Neural progenitor cell (in vitro differentiated cells): ENCODE data around the gene BRSK2. TPM values are rescaled to one million over a fixed set of nuclear protein-coding genes. Genes with fewer than 3 reads are reported as not detected.
"Not testable (repeated sequence)": the region's sequence is repeated elsewhere in the genome, so short reads cannot be mapped to it uniquely, and the experiment has no call there.

Experiments
- DNase-seq: peaks from one replicate; pipeline ENCODE4 v3.0.0-alpha.2; 2016; ENCODE audit warnings: low spot score
- H2AFZ ChIP-seq: fragments of 200-600 bp; sonication (generic); replicated peaks from 2 replicates; pipeline ENCODE4 v1.6.1; 2016; ENCODE audit warnings: antibody characterized with exemption
- H3F3A ChIP-seq: fragments of 200-600 bp; sonication (generic); 2 replicates; pipeline ENCODE4 v1.6.1; 2016; ENCODE audit warnings: antibody characterized with exemption, low read depth
- H3K27ac ChIP-seq: fragments of 200-600 bp; sonication (generic); 2 replicates; pipeline ENCODE4 v1.5.1; 2016; ENCODE audit warnings: mild to moderate bottlenecking
- H3K27me3 ChIP-seq: fragments of 200-600 bp; sonication (generic); 2 replicates; pipeline ENCODE4 v1.6.1; 2016; ENCODE audit warnings: mild to moderate bottlenecking, moderate library complexity
- H3K36me3 ChIP-seq: fragments of 200-600 bp; sonication (generic); 2 replicates; pipeline ENCODE4 v1.5.1; 2016
- H3K4me1 ChIP-seq: fragments of 200-600 bp; sonication (generic); 2 replicates; pipeline ENCODE4 v1.6.1; 2016; ENCODE audit warnings: mixed run types
- H3K4me2 ChIP-seq: fragments of 200-600 bp; sonication (generic); 2 replicates; pipeline ENCODE4 v1.6.1; 2016
- H3K4me3 ChIP-seq: fragments of 200-600 bp; sonication (generic); 2 replicates; pipeline ENCODE4 v1.5.1; 2016
- H3K79me2 ChIP-seq: fragments of 200-600 bp; sonication (generic); 2 replicates; pipeline ENCODE4 v1.6.1; 2016; ENCODE audit warnings: low read depth
- H3K9ac ChIP-seq: fragments of 200-600 bp; sonication (generic); 2 replicates; pipeline ENCODE4 v1.6.1; 2016
- H3K9me3 ChIP-seq: fragments of 200-600 bp; sonication (generic); 2 replicates; pipeline ENCODE4 v1.5.1; 2016; ENCODE audit warnings: low read depth
- H4K20me1 ChIP-seq: fragments of 200-600 bp; sonication (generic); 2 replicates; pipeline ENCODE4 v1.6.1; 2016; ENCODE audit warnings: low read depth
- H3K27ac Mint-ChIP-seq: 3 replicates; pipeline ENCODE4 v1.8.0; 2021; ENCODE audit warnings: mixed read lengths
- H3K27me3 Mint-ChIP-seq: 2 replicates; pipeline ENCODE4 v1.8.0; 2022; ENCODE audit warnings: low read depth, mild to moderate bottlenecking, inconsistent platforms, moderate library complexity, mixed read lengths; ENCODE audit not compliant: insufficient read depth
- H3K36me3 Mint-ChIP-seq: 3 replicates; pipeline ENCODE4 v1.8.0; 2021; ENCODE audit warnings: mixed read lengths
- H3K4me1 Mint-ChIP-seq: 3 replicates; pipeline ENCODE4 v1.8.0; 2021; ENCODE audit warnings: mixed read lengths
- H3K4me3 Mint-ChIP-seq: 3 replicates; pipeline ENCODE4 v1.8.0; 2021; ENCODE audit warnings: mild to moderate bottlenecking, moderate library complexity, mixed read lengths
- H3K9me3 Mint-ChIP-seq: 3 replicates; pipeline ENCODE4 v1.8.0; 2020; ENCODE audit warnings: mixed read lengths
- CTCF ChIP-seq: fragments of 200-600 bp; sonication (generic); IDR thresholded peaks from 2 replicates; pipeline ENCODE4 v1.5.1; 2017; ENCODE audit warnings: antibody characterized with exemption, mild to moderate bottlenecking
- EZH2 ChIP-seq: fragments of 200-600 bp; sonication (generic); IDR thresholded peaks from 2 replicates; pipeline ENCODE4 v1.6.1; 2017; ENCODE audit warnings: antibody characterized with exemption, mild to moderate bottlenecking, moderate library complexity
- EZH2phosphoT487 ChIP-seq: fragments of 200-600 bp; sonication (generic); IDR thresholded peaks from 2 replicates; pipeline ENCODE4 v1.6.1; 2017; ENCODE audit warnings: antibody characterized with exemption
- total RNA-seq: library from RNA; depleted of rRNA; stranded (reverse); fragments of >200 nt; gene quantifications from 2 replicates; pipeline ENCODE4 v1.2.3, GENCODE V29; 2015; ENCODE audit warnings: low replicate concordance

The BRSK2 gene
- total RNA-seq, 1 donor from 2014 or later = 8.2 TPM

- H2AFZ ChIP-seq = no peak overlapping the region
- Mint-ChIP-seq H3K27me3 (peaks cover 17% of the 10 kb centered on the region), H3K4me3 (no peak overlapping the region), H3K9me3 (no peaks in the 10 kb centered on the region), H3K4me1 (peaks cover 21% of the 10 kb centered on the region), H3K27ac (peak overlapping the region; percentile 4), H3K36me3 (no peaks in the 10 kb centered on the region)
- H3K79me2 ChIP-seq = no peaks in the 10 kb centered on the region
- no peaks in the 10 kb centered on the region for H4K20me1 ChIP-seq
- DNase-seq = no peak
- no peak for TF ChIP-seq EZH2
- no peak for TF ChIP-seq EZH2phosphoT487
- TF ChIP-seq CTCF = no peak
- H3K4me2 ChIP-seq = no peak overlapping the region
- no peaks in the 10 kb centered on the region for H3K36me3 ChIP-seq
- H3K4me3 ChIP-seq = no peak overlapping the region
- H3F3A ChIP-seq = peaks cover 6% of the 10 kb centered on the region
- H3K9me3 ChIP-seq = no peaks in the 10 kb centered on the region
- H3K27ac ChIP-seq = no peak overlapping the region
- H3K27me3 ChIP-seq = no peaks in the 10 kb centered on the region
- H3K4me1 ChIP-seq = no peaks in the 10 kb centered on the region
- H3K9ac ChIP-seq = no peak overlapping the region
Measured at GRCh38 chr11:1356478-1356960, 33.2 kb upstream of the BRSK2 start.

- Histone ChIP-seq H3K27ac (no peak overlapping the region), H2AFZ (no peak overlapping the region), H3K4me2 (no peak overlapping the region), H3K9me3 (no peaks in the 10 kb centered on the region), H3K4me3 (no peak overlapping the region), H3K79me2 (no peaks in the 10 kb centered on the region), H3K36me3 (no peaks in the 10 kb centered on the region), H4K20me1 (no peaks in the 10 kb centered on the region), H3K27me3 (no peaks in the 10 kb centered on the region), H3K9ac (no peak overlapping the region), H3K4me1 (no peaks in the 10 kb centered on the region), H3F3A (peaks cover 4% of the 10 kb centered on the region)
- Mint-ChIP-seq H3K27me3 (peaks cover 21% of the 10 kb centered on the region), H3K9me3 (peaks cover 4% of the 10 kb centered on the region), H3K27ac (no peak overlapping the region), H3K4me1 (peaks cover 17% of the 10 kb centered on the region), H3K36me3 (no peaks in the 10 kb centered on the region), H3K4me3 (no peak overlapping the region)
- DNase-seq = no peak
- TF ChIP-seq EZH2phosphoT487 (no peak), EZH2 (no peak), CTCF (no peak)
Measured at GRCh38 chr11:1358286-1358685, 31.4 kb upstream of the BRSK2 start.

DNA sequence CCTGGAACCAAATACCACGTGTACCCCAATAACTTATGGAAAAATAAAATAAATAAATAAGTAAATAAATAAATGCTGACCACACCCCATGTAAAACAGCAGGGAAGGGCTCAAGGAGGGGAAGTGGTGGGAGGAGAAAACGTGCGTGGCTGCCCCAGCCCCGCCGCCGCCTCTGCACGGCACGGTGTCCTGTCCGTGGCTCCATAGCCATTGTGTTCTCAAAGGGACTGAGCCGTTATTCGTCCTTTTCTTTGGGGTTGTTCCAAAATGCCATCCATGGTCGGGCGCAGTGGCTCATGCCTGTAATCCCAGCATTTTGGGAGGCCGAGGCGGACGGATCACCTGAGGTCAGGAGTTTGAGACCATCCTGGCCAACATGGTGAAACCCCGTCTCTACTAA is 30.8 kb upstream of the BRSK2 start:
- Mint-ChIP-seq H3K27me3 (peaks cover 20% of the 10 kb centered on the region), H3K4me1 (peaks cover 13% of the 10 kb centered on the region)
- not testable (repeated sequence) for H3K4me3 ChIP-seq, H3K27me3 ChIP-seq, H3K27ac Mint-ChIP-seq, H3K9me3 ChIP-seq, DNase-seq, H3K4me3 Mint-ChIP-seq, H3K4me1 ChIP-seq, H3K36me3 ChIP-seq, H3F3A ChIP-seq, H3K9ac ChIP-seq, H3K27ac ChIP-seq, H3K79me2 ChIP-seq, H3K36me3 Mint-ChIP-seq, H2AFZ ChIP-seq, H3K4me2 ChIP-seq, H3K9me3 Mint-ChIP-seq, H4K20me1 ChIP-seq

GRCh38 chr11:1359556-1359955 is 30.2 kb upstream of the BRSK2 start:
- H3K4me3 Mint-ChIP-seq = no peak overlapping the region
- Histone ChIP-seq H3K9me3 (no peaks in the 10 kb centered on the region), H3K79me2 (no peaks in the 10 kb centered on the region)

More at GRCh38 chr11:1359556-1359955, 30.2 kb upstream of the BRSK2 start:
- Histone ChIP-seq H3K27ac (no peak overlapping the region), H3K36me3 (no peaks in the 10 kb centered on the region), H3K4me2 (no peak overlapping the region), H2AFZ (no peak overlapping the region), H4K20me1 (no peaks in the 10 kb centered on the region), H3K4me1 (no peaks in the 10 kb centered on the region), H3K4me3 (no peak overlapping the region), H3K27me3 (no peaks in the 10 kb centered on the region), H3K9ac (no peak overlapping the region), H3F3A (no peaks in the 10 kb centered on the region)
- H3K27me3 Mint-ChIP-seq = peaks cover 18% of the 10 kb centered on the region
- H3K27ac Mint-ChIP-seq = peak overlapping the region; percentile 33
- no peak for TF ChIP-seq EZH2
- no peak for TF ChIP-seq CTCF
- TF ChIP-seq EZH2phosphoT487 = no peak
- H3K9me3 Mint-ChIP-seq = peaks cover 4% of the 10 kb centered on the region
- peaks cover 7% of the 10 kb centered on the region for H3K4me1 Mint-ChIP-seq
- no peak for DNase-seq
- H3K36me3 Mint-ChIP-seq = no peaks in the 10 kb centered on the region
